ENCODE measurements around the gene ZXDC.

The ZXDC gene, protein sequence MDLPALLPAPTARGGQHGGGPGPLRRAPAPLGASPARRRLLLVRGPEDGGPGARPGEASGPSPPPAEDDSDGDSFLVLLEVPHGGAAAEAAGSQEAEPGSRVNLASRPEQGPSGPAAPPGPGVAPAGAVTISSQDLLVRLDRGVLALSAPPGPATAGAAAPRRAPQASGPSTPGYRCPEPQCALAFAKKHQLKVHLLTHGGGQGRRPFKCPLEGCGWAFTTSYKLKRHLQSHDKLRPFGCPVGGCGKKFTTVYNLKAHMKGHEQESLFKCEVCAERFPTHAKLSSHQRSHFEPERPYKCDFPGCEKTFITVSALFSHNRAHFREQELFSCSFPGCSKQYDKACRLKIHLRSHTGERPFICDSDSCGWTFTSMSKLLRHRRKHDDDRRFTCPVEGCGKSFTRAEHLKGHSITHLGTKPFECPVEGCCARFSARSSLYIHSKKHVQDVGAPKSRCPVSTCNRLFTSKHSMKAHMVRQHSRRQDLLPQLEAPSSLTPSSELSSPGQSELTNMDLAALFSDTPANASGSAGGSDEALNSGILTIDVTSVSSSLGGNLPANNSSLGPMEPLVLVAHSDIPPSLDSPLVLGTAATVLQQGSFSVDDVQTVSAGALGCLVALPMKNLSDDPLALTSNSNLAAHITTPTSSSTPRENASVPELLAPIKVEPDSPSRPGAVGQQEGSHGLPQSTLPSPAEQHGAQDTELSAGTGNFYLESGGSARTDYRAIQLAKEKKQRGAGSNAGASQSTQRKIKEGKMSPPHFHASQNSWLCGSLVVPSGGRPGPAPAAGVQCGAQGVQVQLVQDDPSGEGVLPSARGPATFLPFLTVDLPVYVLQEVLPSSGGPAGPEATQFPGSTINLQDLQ

GRCh38 chr3:126475413-126476114, at the start of gene ZXDC:
TSS of gene ZXDC (minus strand) at chr3:126475891. CDS start at chr3:126475865, 26 bp downstream.
- peak; percentile 96 for DNase-seq (ENCODE audit: low spot score)

- no peak for DNase-seq (ENCODE audit: low spot score)
Measured at GRCh38 chr3:126525091-126525852, 49.6 kb upstream of the ZXDC start.

GRCh38 chr3:126524429-126524988, 48.8 kb upstream of the ZXDC start:
- DNase-seq (ENCODE audit: low spot score), result no peak

DNA sequence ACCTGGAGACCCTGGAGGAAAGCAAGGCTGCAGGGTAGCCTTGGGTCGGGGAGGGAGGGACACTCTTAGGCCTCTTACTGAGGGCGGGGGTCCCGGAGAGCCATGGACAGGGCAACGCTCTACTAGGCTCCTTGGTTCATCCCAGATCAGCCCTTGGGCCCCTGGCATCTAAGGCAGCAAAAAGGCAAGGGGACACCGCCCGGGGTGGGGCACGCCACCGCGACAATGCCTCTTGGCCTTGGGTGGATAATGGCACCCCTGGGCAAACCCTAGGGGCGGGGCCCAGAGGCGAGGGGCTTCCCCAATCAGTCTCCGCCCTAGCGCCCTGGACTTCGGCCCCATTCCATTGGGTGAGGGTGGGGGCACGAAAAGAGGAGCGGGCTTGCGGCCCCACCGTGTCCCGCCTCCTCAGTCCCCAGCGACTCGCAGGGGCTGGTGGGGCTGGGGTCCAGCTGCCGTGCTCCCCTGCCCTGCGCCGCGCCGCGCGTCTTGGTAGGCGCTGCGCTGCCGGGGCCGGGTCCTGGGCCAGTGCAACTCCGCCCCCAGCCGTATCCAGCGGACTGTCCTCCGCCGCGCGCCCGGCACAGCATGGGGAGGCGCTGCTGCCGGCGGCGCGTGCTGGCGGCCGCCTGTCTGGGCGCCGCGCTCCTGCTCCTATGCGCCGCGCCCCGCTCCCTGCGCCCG, 48.2 kb upstream of the ZXDC start, which contains the start of gene CHST13:
Gene CHST13 (plus strand): TSS at position 411 of the 684 bp plus-strand sequence. CDS start 178 bp downstream, at position 589.
- DNase-seq (ENCODE audit: low spot score), result peak; percentile 55

GRCh38 chr3:126522363-126522788, 46.7 kb upstream of the ZXDC start:
- DNase-seq (ENCODE audit: low spot score), result peak; percentile 51

- no peak for DNase-seq (ENCODE audit: low spot score)
Measured at GRCh38 chr3:126521122-126521891, 45.6 kb upstream of the ZXDC start.

- DNase-seq (ENCODE audit: low spot score), result no peak
Measured at GRCh38 chr3:126519506-126520455, 44.1 kb upstream of the ZXDC start.

GRCh38 chr3:126518779-126519177, 43.1 kb upstream of the ZXDC start:
- DNase-seq (ENCODE audit: low spot score), result no peak

GRCh38 chr3:126517986-126518778, 42.5 kb upstream of the ZXDC start:
- no peak for DNase-seq (ENCODE audit: low spot score)

DNA sequence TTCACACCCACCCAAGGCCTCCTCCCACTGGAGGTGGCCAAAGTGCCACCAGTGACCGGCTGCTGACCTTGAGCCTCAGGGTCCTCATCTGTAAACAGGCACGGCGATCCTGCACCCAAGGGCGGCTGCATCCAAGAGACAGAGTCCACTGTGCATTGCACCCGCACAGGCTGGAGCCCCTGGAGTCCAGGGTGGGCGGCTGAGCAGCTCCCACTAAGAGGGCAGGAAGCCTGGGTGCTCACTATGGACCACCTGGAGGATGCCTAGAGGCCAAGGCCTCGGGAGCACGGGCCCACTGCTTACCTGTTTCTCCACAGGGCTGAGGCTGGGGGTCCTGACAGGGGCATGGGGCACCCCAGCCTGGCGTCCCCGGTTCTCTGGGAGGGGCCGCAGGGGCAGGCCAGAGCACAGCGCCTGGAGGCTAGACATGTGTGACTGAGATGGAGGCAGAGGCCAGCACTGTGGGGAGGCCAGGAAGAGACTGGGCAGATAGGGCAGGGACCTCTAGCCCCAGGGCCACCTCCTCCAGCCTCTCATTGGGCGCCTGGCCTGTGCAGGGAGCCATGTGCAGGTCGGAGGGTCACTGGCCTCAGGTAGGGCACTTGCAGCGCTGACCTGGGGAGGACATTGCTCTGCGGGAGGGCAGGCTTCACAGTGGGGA, 41.7 kb upstream of the ZXDC start, which contains the start of gene UROC1:
Gene UROC1 (minus strand): TSS at position 483 of the 661 bp plus-strand sequence. CDS start 54 bp downstream, at position 429.
- DNase-seq (ENCODE audit: low spot score), result no peak

- no peak for DNase-seq (ENCODE audit: low spot score)
Measured at GRCh38 chr3:126516936-126517290, 41.2 kb upstream of the ZXDC start.

- DNase-seq (ENCODE audit: low spot score), result no peak
Measured at GRCh38 chr3:126516152-126516935, 40.7 kb upstream of the ZXDC start.

DNA sequence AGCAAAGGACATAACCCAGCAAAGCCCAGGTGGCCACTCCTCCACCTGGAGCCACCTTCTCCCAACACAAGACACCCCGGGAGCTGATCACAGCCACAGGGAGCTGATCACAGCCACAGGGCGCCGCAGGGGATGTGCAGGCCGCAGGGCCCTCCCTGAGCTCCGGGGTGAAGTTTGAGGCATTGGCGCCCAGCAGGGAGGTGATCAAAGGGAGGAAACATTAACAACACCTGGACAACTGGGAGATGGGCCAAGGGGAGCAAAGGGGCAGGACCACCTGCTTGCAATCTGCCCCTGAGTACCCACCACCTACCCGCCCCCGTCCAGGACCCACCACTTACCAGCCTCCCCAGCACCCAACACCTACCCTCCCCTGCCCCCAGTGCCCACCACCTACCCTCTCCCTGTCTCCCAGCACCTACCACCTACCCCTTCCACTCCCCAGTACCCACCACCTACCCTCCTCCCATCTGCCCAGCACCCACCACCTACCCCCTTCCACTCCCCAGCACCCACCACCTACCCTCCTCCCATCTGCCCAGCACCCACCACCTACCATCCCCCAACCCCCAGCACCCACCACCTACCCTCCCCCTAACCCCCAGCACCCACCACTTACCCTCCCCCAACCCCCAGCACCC, 39.5 kb upstream of the ZXDC start:
- no peak for DNase-seq (ENCODE audit: low spot score)

GRCh38 chr3:126514161-126514560, 38.5 kb upstream of the ZXDC start:
- no peak for DNase-seq (ENCODE audit: low spot score)

- DNase-seq (ENCODE audit: low spot score), result no peak
Measured at GRCh38 chr3:126512916-126513650, 37.4 kb upstream of the ZXDC start.

Data from LoVo (cell line).